Activated T-cell treated with anti-CD3 and anti-CD28 coated beads, Interleukin-2, amount 50 U/mL, for 24 hours (primary cell): Measurements from ENCODE around the gene TFCP2L1.
"Not testable (repeated sequence)": the region's sequence is repeated elsewhere in the genome, so short reads cannot be mapped to it uniquely, and the experiment has no call there.

Source experiments
- DNase-seq: peaks from one replicate; pipeline ENCODE4 v3.0.0-alpha.2; 2020
- H3K27ac Mint-ChIP-seq: 2 replicates; pipeline ENCODE4 v1.8.0; 2020; ENCODE audit warnings: mild to moderate bottlenecking, mixed read lengths
- H3K27me3 Mint-ChIP-seq: 2 replicates; pipeline ENCODE4 v1.8.0; 2020; ENCODE audit warnings: mixed read lengths
- H3K36me3 Mint-ChIP-seq: 2 replicates; pipeline ENCODE4 v1.8.0; 2020; ENCODE audit warnings: low read depth, mixed read lengths
- H3K4me1 Mint-ChIP-seq: 2 replicates; pipeline ENCODE4 v1.8.0; 2020; ENCODE audit warnings: low read depth, mixed read lengths
- H3K4me3 Mint-ChIP-seq: 2 replicates; pipeline ENCODE4 v1.8.0; 2020; ENCODE audit warnings: mild to moderate bottlenecking, moderate library complexity, mixed read lengths
- H3K9me3 Mint-ChIP-seq: 2 replicates; pipeline ENCODE4 v1.8.0; 2020; ENCODE audit warnings: mixed read lengths

TFCP2L1 gene

DNA sequence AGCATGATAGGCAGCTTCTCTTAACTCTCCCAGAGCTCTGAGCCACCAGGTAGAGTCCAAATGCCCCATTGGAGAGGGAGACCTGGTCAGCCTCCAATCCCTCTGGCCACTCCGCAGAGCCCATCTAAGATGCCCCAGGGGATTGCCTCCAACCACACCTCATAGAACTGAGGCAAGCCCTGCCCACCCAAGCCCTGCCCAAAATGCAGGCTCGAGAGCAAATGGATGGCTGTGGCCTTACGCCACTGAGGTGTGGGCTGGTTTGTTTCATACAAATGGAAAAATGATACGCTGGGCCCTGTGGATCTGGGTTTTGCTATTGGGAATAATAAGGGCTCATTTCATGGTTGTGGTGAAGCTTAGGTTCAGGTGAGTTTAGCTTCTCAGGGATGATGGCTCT lies 3.0 kb upstream of the TFCP2L1 start:
- no peaks in the 10 kb centered on the region for H3K9me3 Mint-ChIP-seq
- H3K4me1 Mint-ChIP-seq = peaks cover 8% of the 10 kb centered on the region
- peaks cover 36% of the 10 kb centered on the region for H3K27me3 Mint-ChIP-seq
- H3K27ac Mint-ChIP-seq = no peak overlapping the region
- no peaks in the 10 kb centered on the region for H3K36me3 Mint-ChIP-seq
- no peak for DNase-seq
- no peak overlapping the region for H3K4me3 Mint-ChIP-seq

DNA sequence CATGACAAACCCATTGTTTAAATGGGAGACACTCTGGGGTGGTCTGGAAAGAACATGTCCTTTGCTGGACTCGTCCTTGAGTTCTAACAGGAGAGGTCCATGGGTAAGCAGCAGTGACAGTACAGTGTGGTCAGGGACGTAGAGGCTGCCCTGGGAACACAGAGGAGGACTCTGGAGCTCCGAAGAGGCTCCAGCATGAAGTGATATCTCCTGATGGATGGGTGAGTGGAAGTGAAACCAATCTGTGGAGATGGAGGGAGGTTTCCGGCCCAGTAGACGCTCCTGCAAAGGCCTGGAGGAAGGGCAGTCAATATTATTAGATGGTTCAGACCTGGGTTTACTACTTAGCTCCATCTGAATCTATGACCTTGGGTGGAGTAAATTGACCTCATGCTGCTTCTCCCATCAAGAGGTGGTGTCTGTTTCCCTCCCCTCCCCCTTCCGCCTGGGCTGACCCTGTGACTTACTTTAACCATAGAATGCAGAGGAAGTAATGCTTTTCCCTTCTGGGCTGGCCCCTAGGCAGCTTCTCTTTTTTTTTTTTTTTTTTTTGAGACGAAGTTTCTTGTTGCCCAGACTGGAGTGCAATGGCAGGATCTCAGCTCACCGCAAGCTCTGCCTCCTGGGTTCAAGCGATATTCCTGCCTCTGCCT lies 2.3 kb upstream of the TFCP2L1 start:
- Mint-ChIP-seq H3K36me3 (no peaks in the 10 kb centered on the region), H3K9me3 (no peaks in the 10 kb centered on the region), H3K4me3 (no peak overlapping the region), H3K4me1 (peaks cover 8% of the 10 kb centered on the region), H3K27ac (no peak overlapping the region), H3K27me3 (peaks cover 43% of the 10 kb centered on the region)
- no peak for DNase-seq

DNA sequence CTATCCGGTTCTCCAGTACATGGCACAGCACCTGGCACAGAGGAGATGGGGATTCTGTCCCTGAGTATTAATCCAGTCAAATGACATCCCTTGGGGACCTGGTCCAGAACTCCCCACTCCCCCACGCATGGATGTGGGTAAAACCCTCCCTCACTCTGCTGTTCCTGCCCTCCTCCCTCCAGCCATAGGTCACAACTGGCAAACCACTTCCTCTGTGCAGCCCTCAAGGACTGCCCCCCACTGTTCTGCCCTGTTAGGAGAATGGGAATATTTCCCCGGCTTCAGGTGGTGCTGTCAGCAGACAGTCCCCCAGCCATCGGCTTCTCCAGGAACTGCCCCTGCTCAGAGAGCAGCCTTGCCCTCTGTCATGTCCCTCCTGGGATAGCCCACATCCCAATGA lies 1.5 kb upstream of the TFCP2L1 start:
- H3K4me1 Mint-ChIP-seq = peaks cover 8% of the 10 kb centered on the region
- peaks cover 46% of the 10 kb centered on the region for H3K27me3 Mint-ChIP-seq
- no peaks in the 10 kb centered on the region for H3K9me3 Mint-ChIP-seq
- H3K36me3 Mint-ChIP-seq = no peaks in the 10 kb centered on the region
- no peak for DNase-seq
- no peak overlapping the region for H3K27ac Mint-ChIP-seq
- no peak overlapping the region for H3K4me3 Mint-ChIP-seq

DNA sequence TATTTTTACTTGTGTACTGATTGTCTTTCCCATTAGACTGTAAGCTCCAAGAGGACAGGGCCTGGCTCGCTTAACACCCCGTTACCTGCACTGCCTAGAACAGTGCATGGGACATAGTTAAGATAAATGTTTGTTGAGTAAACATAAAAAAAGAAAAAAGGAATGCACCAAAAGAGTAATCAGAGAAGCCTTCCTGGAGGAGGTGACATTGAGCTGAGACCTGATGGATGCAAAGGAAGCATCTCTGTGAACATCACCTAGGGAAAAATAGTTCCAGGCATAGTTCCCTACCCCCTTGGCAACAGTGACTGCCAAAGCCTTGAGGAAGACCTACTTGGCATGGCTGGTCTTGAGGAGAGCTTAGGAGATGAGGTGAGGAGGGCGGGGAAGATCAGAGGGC lies 924 bp upstream of the TFCP2L1 start:
- Mint-ChIP-seq H3K36me3 (no peaks in the 10 kb centered on the region), H3K4me3 (no peak overlapping the region), H3K9me3 (no peaks in the 10 kb centered on the region), H3K27ac (no peak overlapping the region), H3K4me1 (peaks cover 8% of the 10 kb centered on the region), H3K27me3 (peaks cover 52% of the 10 kb centered on the region)
- DNase-seq = no peak

DNA sequence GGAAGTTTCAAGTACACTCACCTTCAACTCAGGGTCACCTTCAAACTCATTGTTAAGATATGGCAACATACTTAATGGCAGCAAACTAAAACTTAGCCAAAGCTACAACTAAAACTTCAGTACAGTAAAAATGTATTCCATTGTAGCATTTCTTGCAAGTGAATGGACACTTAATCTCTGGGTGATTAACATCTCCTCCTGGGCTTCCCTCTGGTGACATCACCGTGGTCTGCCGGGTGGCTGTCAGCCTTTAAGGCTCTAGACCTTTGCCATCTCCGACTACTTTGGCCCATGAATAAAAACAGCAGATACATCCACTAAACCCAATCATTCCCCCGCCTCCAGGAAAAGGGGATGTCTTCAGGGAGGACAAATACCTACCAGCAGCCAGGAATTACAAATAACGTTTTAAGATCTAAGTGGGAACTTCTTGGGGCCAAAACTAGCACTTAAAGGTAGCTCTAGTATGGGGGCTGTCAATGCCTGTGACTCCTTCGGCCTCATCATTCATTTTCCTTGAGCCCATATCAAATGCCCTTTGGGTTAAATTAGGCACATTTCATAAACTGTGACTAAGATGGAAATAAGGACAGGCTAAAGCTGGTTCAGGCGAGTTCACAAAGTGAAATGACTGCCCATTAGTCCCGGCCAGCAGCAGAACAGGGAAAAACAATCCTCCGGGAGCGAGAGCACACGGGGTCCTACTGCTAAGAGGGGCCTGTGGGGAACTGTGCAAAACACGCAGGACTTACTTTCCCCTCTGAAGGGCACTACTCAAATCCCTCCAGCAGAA lies 1.1 kb downstream of the TFCP2L1 start:
- Mint-ChIP-seq H3K27me3 (peaks cover 61% of the 10 kb centered on the region), H3K36me3 (no peaks in the 10 kb centered on the region), H3K4me1 (peaks cover 8% of the 10 kb centered on the region), H3K27ac (no peak overlapping the region), H3K9me3 (no peaks in the 10 kb centered on the region), H3K4me3 (peak overlapping the region; percentile 51)
- no peak for DNase-seq

DNA sequence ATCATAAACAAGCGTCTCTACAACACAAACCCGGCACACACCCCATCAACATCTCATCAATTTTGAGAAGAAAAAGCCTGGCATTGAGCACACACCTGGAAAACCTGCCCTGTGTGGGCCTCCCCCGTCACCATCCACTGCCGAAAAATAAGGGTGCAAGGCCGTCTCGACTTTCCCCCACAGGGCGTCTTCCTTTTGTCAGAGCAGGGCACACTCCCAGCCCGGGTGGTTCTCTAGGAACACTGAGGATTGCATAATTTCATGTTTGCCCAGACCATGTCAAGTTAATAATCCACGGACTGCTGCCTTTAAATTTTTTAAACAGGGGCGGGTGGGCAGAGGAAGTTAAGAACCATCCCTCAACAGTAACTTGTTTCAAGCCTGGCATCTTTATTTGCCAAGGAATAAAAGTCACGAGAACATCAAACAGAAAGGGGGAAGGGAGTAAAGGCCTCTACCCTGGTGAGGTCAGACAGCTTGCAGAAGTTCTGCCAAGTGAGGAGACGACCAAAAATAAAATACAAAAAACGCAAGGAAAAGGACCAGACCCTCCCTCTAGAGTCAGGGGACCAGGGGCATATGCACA lies 2.1 kb downstream of the TFCP2L1 start:
- H3K27ac Mint-ChIP-seq = no peak overlapping the region
- no peaks in the 10 kb centered on the region for H3K9me3 Mint-ChIP-seq
- no peak for DNase-seq
- H3K27me3 Mint-ChIP-seq = peaks cover 61% of the 10 kb centered on the region
- no peak overlapping the region for H3K4me3 Mint-ChIP-seq
- no peaks in the 10 kb centered on the region for H3K36me3 Mint-ChIP-seq
- H3K4me1 Mint-ChIP-seq = peaks cover 8% of the 10 kb centered on the region

DNA sequence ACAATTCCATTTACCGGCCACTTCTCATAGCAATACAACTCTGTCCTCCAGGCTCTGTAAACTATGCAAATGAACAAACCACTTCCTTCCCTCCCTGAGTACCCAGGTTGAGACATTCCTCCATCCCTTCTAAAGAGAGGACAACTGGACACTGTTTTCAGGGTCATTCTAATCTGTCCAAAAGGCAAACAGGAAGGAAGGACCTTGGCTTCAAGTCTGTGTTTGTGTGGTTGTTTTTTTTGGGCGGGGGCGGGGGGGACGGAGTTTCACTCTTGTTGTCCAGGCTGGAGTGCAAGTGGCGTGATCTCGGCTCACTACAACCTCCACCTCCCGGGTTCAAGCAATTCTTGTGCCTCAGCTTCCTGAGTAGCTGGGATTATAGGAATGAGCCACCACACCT lies 3.3 kb downstream of the TFCP2L1 start:
- peaks cover 8% of the 10 kb centered on the region for H3K4me1 Mint-ChIP-seq
- peaks cover 53% of the 10 kb centered on the region for H3K27me3 Mint-ChIP-seq
- H3K9me3 Mint-ChIP-seq = no peaks in the 10 kb centered on the region
- no peak for DNase-seq
- H3K36me3 Mint-ChIP-seq = no peaks in the 10 kb centered on the region
- H3K27ac Mint-ChIP-seq = no peak overlapping the region
- H3K4me3 Mint-ChIP-seq = no peak overlapping the region

DNA sequence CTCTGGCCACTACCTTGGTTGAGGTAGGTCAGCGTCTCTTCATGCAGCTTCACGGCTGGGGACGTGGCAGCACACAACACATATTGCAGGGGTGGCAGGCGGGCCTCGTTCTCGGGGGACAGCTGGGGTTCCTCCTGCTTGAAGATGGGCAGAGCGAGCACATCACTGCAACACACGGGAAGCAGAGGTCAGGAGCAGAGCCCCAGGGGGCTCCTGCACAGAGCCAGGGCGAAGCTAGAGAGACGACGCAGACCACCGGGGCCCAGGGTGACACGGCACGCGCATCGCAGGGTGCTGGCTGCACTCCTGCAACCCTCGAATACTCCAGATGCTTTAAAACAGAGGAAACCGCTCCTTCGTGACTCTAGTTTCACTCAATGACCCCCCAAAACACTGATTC lies 3.9 kb downstream of the TFCP2L1 start:
- H3K27ac Mint-ChIP-seq = no peak overlapping the region
- no peaks in the 10 kb centered on the region for H3K9me3 Mint-ChIP-seq
- no peak overlapping the region for H3K4me3 Mint-ChIP-seq
- no peak for DNase-seq
- H3K36me3 Mint-ChIP-seq = no peaks in the 10 kb centered on the region
- H3K4me1 Mint-ChIP-seq = peaks cover 8% of the 10 kb centered on the region
- peaks cover 47% of the 10 kb centered on the region for H3K27me3 Mint-ChIP-seq

DNA sequence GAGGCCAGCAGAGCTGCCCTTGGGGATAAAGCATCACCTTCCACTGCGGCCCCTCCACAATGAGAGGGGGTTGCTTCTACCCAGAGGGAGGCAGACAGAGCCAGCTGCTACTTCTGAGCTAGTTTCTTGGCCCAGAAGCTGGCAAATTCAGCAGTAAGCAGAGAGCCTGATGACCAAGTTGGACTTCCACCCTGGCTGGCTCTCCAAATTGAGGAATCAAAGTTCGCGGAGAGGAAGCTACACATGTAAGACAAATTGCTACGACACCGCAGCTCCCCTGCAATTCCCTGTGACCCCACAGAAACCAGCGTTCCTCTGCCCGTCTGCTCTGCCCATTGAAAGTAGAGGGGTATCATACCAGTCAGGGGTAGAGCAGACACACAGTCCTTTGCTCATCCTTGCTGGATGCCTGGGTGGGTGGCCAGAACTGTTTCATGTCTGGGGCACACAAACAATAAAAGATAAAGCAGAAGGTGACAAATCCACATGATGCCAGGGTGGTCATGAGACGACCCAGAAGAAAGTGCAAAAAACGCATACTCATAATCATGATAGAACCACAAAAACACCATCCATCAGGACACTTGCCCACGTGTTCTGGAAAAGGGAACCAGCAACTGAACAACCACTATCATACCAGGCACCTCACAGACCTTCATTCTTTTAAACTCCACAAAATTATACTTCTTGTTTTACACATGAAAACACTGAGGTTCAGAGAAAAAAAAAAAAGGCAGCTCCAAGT lies 5.4 kb downstream of the TFCP2L1 start:
- Mint-ChIP-seq H3K4me1 (peaks cover 6% of the 10 kb centered on the region), H3K4me3 (no peak overlapping the region), H3K36me3 (no peaks in the 10 kb centered on the region), H3K27me3 (peaks cover 39% of the 10 kb centered on the region), H3K27ac (no peak overlapping the region), H3K9me3 (no peaks in the 10 kb centered on the region)
- DNase-seq = no peak

DNA sequence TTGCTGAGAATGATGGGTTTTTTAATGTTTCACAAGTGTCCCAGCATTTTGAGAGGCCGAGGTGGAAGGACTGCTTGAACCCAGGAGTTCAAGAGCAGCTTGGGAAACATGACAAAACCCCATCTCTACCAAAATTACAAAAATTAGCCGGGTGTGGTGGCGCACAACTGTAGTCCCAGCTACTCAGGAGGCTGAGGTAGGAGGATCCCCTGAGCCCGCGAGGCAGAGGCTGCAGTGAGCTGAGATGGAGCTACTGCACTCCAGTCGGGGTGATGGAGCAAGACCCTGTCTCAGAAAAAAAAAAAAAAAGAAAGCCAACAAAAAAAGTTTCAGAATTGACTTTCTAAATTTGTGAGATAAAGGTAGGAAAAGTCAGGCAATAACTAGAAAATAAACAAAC lies 8.7 kb downstream of the TFCP2L1 start:
- Mint-ChIP-seq H3K4me1 (no peaks in the 10 kb centered on the region), H3K27ac (no peak overlapping the region), H3K36me3 (no peaks in the 10 kb centered on the region), H3K27me3 (peaks cover 24% of the 10 kb centered on the region), H3K9me3 (no peaks in the 10 kb centered on the region), H3K4me3 (no peak overlapping the region)
- no peak for DNase-seq

DNA sequence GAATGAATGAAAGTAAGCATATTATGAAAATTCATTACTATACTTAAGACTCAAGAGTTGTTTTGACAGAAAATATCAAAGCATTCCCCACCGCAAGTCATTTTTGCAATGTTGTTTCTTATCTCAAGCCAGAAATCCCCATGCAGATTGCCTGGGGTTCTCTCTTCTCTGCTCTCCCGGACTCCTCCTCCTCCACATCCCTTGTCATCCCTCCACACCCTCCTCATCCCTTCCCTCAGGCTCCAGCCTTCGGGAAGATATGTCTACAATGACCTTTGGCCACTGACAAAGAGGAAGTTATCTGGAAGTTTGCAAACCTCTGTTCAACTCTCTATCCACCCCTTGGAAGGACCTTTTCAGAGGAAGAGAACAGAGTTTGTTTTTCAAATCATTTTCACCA lies 11.9 kb downstream of the TFCP2L1 start:
- no peak for DNase-seq
- peaks cover 12% of the 10 kb centered on the region for H3K27me3 Mint-ChIP-seq
- H3K4me3 Mint-ChIP-seq = no peak overlapping the region
- H3K36me3 Mint-ChIP-seq = no peaks in the 10 kb centered on the region
- H3K27ac Mint-ChIP-seq = no peak overlapping the region
- no peaks in the 10 kb centered on the region for H3K4me1 Mint-ChIP-seq
- H3K9me3 Mint-ChIP-seq = no peaks in the 10 kb centered on the region

DNA sequence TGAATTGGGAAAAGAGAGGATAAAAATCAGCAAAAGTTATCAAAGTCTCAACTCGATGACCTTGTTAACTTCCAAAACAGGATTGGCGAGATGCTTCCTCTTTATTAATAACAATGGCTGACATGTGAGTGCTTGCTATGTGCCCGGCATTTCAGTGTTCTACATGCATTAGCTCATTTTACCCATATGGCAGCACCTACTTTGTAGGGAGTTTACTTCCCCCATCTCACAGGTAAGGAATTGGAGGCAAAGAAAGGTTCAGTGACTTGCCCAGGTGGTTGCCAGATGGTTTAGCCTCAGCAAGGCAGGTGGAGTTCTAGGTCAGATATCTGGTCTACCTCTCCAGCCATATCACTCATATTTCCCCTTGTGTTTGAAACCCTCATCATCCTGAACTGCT lies 12.4 kb downstream of the TFCP2L1 start:
- H3K27ac Mint-ChIP-seq = no peak overlapping the region
- DNase-seq = no peak
- H3K36me3 Mint-ChIP-seq = no peaks in the 10 kb centered on the region
- no peaks in the 10 kb centered on the region for H3K4me1 Mint-ChIP-seq
- H3K27me3 Mint-ChIP-seq = peaks cover 12% of the 10 kb centered on the region
- H3K4me3 Mint-ChIP-seq = no peak overlapping the region
- H3K9me3 Mint-ChIP-seq = no peaks in the 10 kb centered on the region

DNA sequence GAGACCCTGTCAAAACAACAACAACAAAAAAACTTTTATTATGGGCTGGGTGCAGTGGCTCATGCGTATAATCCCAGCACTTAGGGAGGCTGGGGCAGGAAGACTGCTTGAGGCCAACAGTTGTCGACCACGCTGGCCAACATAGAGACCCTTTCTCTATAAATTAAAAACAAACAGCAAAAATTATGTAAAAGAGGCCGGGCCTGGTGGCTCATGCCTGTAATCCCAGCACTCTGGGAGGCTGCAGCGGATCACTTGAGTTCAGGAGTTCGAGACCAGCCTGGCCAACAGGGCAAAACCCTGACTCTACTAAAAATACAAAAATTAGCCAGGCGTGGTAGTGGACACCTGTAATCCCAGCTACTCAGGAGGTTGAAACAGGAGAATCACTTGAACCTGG lies 15.6 kb downstream of the TFCP2L1 start:
- not testable (repeated sequence) for H3K27ac Mint-ChIP-seq, H3K4me1 Mint-ChIP-seq, H3K9me3 Mint-ChIP-seq, DNase-seq, H3K36me3 Mint-ChIP-seq, H3K4me3 Mint-ChIP-seq
- peaks cover 14% of the 10 kb centered on the region for H3K27me3 Mint-ChIP-seq

DNA sequence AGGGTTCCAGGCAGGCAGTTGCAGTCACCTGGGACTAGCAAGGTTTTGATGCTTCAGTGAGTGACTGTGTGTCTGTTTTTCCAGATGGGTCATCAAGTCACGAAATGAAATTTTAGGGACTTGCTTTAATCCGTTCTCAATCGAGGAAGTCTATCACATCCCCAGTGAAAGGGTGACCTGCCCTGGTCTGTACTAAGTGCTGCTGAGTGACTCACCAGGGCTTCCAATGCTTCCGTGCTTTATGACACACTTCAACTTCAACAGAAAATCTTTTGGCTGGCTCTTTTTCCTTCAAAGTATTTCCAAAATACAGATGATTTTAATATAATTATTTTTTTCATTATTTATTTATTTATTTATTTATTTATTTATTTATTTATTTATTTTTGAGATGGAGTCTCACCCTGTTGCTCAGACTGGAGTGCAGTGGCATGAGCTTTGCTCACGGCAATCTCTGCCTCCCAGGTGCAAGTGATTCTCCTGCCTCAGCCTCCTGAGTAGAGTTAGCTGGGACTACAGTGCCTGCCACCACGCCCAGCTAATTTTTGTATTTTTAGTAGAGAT lies 18.4 kb downstream of the TFCP2L1 start:
- Mint-ChIP-seq H3K27me3 (peaks cover 2% of the 10 kb centered on the region), H3K36me3 (no peaks in the 10 kb centered on the region), H3K4me3 (no peak overlapping the region), H3K9me3 (no peaks in the 10 kb centered on the region), H3K27ac (no peak overlapping the region), H3K4me1 (no peaks in the 10 kb centered on the region)
- DNase-seq = no peak
